ENCODE measurements around the gene HYCC2.

The HYCC2 gene

GRCh38 chr2:201071479-201072200, at the start of gene HYCC2, which contains the start of gene NDUFB3 (continued):
- TF ChIP-seq ZNF692 (tag by site-specific recombination; IDR thresholded peaks at IDR 0.05), result peak; percentile 82
- no peak for TF ChIP-seq ZNF416 (tag by site-specific recombination; IDR thresholded peaks at IDR 0.05)
- no peak for TF ChIP-seq ZNF776 (tag by site-specific recombination; IDR thresholded peaks at IDR 0.05; ENCODE audit: borderline replicate concordance)
- peak; percentile 98 for TF ChIP-seq TRIM28 (IDR thresholded peaks at IDR 0.05; ENCODE audit: borderline replicate concordance, low read length)
- no peak for TF ChIP-seq ZNF114 (tag by site-specific recombination; IDR thresholded peaks at IDR 0.05)
- TF ChIP-seq ZFP69B (tag by site-specific recombination; IDR thresholded peaks at IDR 0.05), result peak; percentile 41; the same call in 1 of the 2 replicates
- TF ChIP-seq ZNF704 (tag by site-specific recombination; IDR thresholded peaks at IDR 0.05), result no peak
- peak; percentile 24; the same call in 1 of the 2 replicates for TF ChIP-seq REST (tag by site-specific recombination; IDR thresholded peaks at IDR 0.05)
- TF ChIP-seq ZNF529 (tag by site-specific recombination; IDR thresholded peaks at IDR 0.05; ENCODE audit: insufficient replicate concordance), result no peak
- peak; percentile 55; the same call in 1 of the 2 replicates for TF ChIP-seq ZNF76 (tag by site-specific recombination; IDR thresholded peaks at IDR 0.05; ENCODE audit: borderline replicate concordance, low read depth)
- peak; percentile 88 for TF ChIP-seq WT1 (tag by site-specific recombination; IDR thresholded peaks at IDR 0.05)
- no peak; the same call in 1 of the 2 replicates for TF ChIP-seq ZNF843 (tag by site-specific recombination; IDR thresholded peaks at IDR 0.05)
- no peak; the same call in 1 of the 2 replicates for TF ChIP-seq ZNF214 (tag by site-specific recombination; IDR thresholded peaks at IDR 0.05; ENCODE audit: borderline replicate concordance)
- peak; percentile 94 for TF ChIP-seq SP7 (tag by site-specific recombination; IDR thresholded peaks at IDR 0.05)
- TF ChIP-seq GLI2 (tag by site-specific recombination; IDR thresholded peaks at IDR 0.05; ENCODE audit: borderline replicate concordance, low read depth), result no peak; the same call in 1 of the 2 replicates
- no peak for TF ChIP-seq ZNF544 (tag by site-specific recombination; IDR thresholded peaks at IDR 0.05)
- TF ChIP-seq ZNF23 (tag by site-specific recombination; IDR thresholded peaks at IDR 0.05; ENCODE audit: borderline replicate concordance), result no peak
- peak; percentile 76 for TF ChIP-seq ZEB2 (tag by site-specific recombination; IDR thresholded peaks at IDR 0.05)
- TF ChIP-seq REPIN1 (tag by site-specific recombination; IDR thresholded peaks at IDR 0.05; ENCODE audit: low read depth), result peak; percentile 74; the same call in 1 of the 2 replicates
- no peak for TF ChIP-seq ZNF280D (tag by site-specific recombination; IDR thresholded peaks at IDR 0.05)
- no peak for TF ChIP-seq ZNF175 (tag by site-specific recombination; IDR thresholded peaks at IDR 0.05)
- TF ChIP-seq ZNF473 (tag by site-specific recombination; IDR thresholded peaks at IDR 0.05), result no peak
- TF ChIP-seq GLIS1 (tag by site-specific recombination; IDR thresholded peaks at IDR 0.05), result peak; percentile 74
- TF ChIP-seq ZBTB8A (tag by site-specific recombination; IDR thresholded peaks at IDR 0.05), result no peak
- TF ChIP-seq ZNF548 (tag by site-specific recombination; IDR thresholded peaks at IDR 0.05), result peak; percentile 68
- 0 out of 2 replicates have a peak, but pooled peaks have one; percentile 20 for TF ChIP-seq SCRT2 (tag by site-specific recombination; IDR thresholded peaks at IDR 0.05)
- TF ChIP-seq BCL11A (tag by site-specific recombination; IDR thresholded peaks at IDR 0.05; ENCODE audit: low read depth), result peak; percentile 84
- no peak for TF ChIP-seq ZNF707 (tag by site-specific recombination; IDR thresholded peaks at IDR 0.05)
- peak; percentile 92 for TF ChIP-seq GLIS2 (tag by site-specific recombination; IDR thresholded peaks at IDR 0.05)
- no peak for TF ChIP-seq ZSCAN18 (tag by site-specific recombination; IDR thresholded peaks at IDR 0.05)
